ENCODE measurements around the gene ANKH. TPM values are rescaled to one million over a fixed set of nuclear protein-coding genes. Genes with fewer than 3 reads are reported as not detected.

ANKH gene
- total RNA-seq, 1 experiment from 2014 or later = 65.2 TPM

- ChIA-PET CTCF (no interaction called here), RAD21 (ENCODE audit: low non-redundant PET in 1 of 2, low total read pairs in 2 of 2, uncharacterized antibody in 2 of 2, unreplicated experiment in 2 of 2) (no interaction called here), POLR2A (no interaction called here)
These were observed 216.3 kb downstream of the ANKH start for GRCh38 chr5:14655146-14655741.

More at GRCh38 chr5:14655146-14655741, 216.3 kb downstream of the ANKH start:
- Histone ChIP-seq H3K4me1 (ENCODE audit: control insufficient read depth in 1 of 2, insufficient read depth in 2 of 2, low read length in 2 of 2) (no peaks in the 10 kb centered on the region), H3K36me3 (ENCODE audit: control insufficient read depth in 1 of 2, insufficient read depth in 2 of 2, low read length in 2 of 2) (no peaks in the 10 kb centered on the region), H2AFZ (ENCODE audit: low read depth, low read length, poor library complexity, severe bottlenecking) (no peak overlapping the region), H3K4me3 (replicated peaks in 1 of 2; ENCODE audit: low read depth in 1 of 2, low read length in 2 of 2) (no peak overlapping the region), H3K79me2 (ENCODE audit: insufficient read depth, low read length) (no peaks in the 10 kb centered on the region), H3K27me3 (ENCODE audit: insufficient read depth, low read length) (no peaks in the 10 kb centered on the region), H3K27ac (ENCODE audit: low read depth, low read length) (no peak overlapping the region), H3K9me2 (ENCODE audit: insufficient read depth) (no peaks in the 10 kb centered on the region), H3K9me3 (ENCODE audit: control insufficient read depth in 1 of 2, insufficient read depth in 1 of 2, low read depth in 1 of 2, low read length in 2 of 2) (no peaks in the 10 kb centered on the region), H4K20me1 (ENCODE audit: insufficient read depth) (no peaks in the 10 kb centered on the region), H3K9ac (ENCODE audit: low read length) (no peak overlapping the region), H3K4me2 (ENCODE audit: low read length) (no peak overlapping the region)
- no TSS peak for BruUV-seq (replicated peaks)
- intact Hi-C loops (cut with micrococcal nuclease) = no loop called here
- TF ChIP-seq RAD21 (IDR thresholded peaks at IDR 0.05; ENCODE audit: low read depth) (no peak), ATF3 (IDR thresholded peaks at IDR 0.05) (no peak)
- no peak for DNase-seq (ENCODE audit: low read depth, low spot score)
- ATAC-seq = no peak

Small RNA genes within 50 kb of the gene (microRNA-seq; reads per million reads assigned to microRNA genes)
- not detected for gene MIR4637 (ENCODE audit: borderline number of aligned reads)

Other genes with a start within 250 kb of the ANKH start
- 25.7 TPM for gene OTULIN, start 207.1 kb downstream of the ANKH start, total RNA-seq (2021; ENCODE audit: unreplicated experiment)